AG08395 (cell line): Measurements from ENCODE around the gene CFAP43.

Experiments
- DNase-seq: peaks from one replicate; pipeline ENCODE4 v3.0.0; 2012; ENCODE audit warnings: mixed read lengths, low spot score

CFAP43 gene

DNA sequence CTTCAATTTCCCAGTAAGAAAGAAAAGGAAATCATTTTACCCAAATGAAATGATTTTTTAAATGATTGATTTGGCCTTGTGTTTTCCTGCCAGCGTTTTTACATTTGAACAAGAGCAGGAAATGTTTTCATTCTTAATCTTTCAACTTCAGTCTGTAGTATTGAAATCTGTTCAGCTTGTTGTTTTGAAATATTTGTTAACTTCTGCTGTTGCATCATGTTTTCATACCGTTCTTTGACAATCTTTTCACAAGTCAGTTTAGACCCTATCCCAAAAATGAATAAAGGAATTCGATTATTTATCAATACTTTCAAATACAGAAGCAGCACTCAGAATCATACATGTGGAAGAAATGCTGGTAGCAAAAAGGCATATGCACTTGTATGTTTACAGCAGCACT lies 102.1 kb downstream of the CFAP43 start:
- DNase-seq, result no peak

DNA sequence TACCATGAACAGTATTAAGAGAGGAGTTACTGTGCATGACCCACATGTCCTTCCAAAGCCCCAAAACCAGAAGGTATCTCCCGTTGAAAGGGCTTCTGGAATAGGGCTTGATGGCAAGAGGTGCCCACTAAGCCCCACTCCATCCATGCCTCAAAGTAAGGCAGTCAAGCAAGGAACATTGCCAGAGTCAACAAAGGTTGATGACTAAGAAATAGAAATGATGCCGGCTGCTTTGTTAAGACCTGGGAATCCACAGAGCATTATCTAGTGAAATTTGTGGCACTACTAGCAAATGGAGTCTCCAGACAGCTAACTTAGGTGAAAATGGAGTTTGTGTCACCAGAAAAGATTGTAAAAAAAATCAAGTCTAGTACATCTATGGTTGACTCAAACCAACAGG lies 104.0 kb downstream of the CFAP43 start:
- no peak for DNase-seq

DNA sequence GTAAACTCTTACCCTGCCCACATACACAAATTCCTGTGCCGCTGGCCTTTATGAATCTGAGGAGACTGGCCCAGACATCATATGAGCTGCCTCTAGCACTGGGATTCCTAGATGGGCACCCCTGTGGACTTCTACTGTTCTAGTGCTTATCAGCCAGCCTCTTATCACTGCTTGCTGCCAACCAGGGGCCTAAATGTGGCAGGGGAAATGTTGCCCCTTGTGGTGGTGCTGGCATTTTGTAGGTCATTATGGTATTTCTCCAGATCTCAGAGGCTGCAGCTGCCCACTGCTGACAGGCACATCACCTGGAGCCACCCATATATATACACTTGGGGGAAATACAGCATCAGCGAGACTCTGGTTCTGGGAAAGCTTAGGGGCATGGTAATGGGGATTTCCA lies 104.8 kb downstream of the CFAP43 start:
- no peak for DNase-seq

DNA sequence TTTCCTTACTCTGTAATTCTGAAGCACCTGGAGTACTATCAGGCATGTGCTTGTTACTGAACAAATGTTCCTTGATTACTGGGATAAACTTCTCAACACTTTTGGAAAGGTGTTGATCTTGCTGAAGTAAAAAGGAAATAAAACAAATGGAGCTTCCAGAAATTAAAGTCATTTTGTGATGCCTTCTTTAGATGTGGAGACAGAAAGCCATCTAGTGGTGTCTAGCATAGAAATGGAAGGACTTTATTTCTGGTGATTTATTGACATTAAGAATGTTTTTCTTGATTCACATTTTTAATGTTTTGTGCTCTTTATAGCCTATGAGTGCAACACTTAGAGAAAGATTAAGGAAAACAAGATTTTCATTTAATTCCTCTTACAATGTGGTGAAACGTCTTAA lies 108.8 kb downstream of the CFAP43 start:
- peak; percentile 41 for DNase-seq

DNA sequence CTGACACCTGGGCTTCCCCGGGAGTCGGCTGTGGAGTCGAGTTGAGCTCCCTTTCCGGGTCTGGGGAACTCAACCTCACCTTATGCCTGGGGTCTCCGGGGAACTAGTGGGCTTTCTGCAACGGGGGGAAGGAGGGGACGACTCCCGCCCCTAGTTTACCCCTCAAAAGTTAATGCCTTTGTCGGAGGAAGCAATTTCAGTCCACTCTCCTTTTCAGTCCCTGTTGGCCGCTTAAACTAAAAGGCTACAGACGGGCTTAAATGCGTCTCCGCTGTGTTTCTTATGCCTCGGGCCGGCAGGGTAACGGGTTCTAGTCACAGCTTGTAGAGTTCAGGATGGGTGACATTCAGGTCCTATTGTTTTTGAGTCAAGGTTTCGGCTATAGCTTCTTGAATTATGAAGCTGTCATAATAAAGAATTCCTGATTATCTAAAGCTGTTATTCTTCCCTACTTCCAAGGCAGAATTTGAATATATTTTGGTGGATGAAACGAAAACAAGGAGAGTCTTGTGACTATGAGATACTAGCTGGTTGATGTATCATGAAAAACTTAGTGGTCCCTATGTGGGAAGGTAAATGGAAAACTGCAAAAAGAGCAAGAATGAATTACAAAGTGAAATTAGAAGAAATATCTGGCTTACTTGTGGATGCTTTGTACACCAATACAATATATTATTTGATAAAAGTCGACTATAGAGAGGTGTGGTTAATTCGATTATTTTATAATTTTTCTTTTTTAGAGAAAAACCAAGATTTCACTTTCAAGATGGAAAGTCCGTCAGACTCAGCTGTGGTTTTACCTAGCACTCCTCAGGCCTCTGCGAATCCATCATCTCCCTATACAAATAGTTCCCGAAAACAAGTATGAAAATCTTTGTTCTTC lies 109.7 kb downstream of the CFAP43 start:
- DNase-seq, result no peak

DNA sequence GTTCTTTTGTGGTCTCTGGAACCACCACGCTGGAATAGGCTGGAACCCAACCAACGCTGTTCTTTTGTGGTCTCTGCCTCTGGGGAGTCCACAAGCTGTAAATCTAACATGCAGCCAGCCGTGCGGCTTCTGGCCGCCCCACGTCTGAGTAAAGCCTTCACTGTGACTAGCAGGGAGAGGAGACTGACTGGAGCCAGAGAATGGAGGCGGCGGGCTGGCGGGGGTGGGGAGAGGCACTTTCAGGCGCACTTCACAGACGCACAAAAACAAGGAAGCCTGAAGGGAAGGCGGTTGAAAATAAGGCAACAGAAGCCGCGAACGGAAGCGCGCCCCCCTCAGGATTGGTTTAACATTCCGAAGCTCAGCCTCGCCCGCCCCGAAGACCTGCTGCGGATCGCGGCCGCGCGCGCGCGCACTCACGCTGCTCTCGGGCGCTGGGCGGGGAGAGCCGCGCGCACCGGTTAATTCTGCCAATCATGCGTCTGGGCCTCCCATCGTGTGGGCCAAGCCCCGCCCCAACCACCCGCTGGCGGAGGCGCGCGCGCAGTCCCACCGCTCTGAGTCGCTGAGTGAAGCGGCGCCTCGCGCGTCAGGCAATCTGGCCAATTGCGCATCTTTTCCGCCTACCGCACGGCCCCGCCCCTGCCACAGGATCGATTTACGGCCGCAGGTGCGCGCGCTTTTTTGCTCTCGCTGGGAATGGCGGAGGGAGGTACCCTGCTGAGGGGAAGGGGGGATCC lies 110.5 kb downstream of the CFAP43 start, which contains the start of gene SFR1:
Gene SFR1 (plus strand): TSS at position 687 of the 740 bp plus-strand sequence. CDS start 13 bp downstream, at position 700.
- peak; percentile 99 for DNase-seq

DNA sequence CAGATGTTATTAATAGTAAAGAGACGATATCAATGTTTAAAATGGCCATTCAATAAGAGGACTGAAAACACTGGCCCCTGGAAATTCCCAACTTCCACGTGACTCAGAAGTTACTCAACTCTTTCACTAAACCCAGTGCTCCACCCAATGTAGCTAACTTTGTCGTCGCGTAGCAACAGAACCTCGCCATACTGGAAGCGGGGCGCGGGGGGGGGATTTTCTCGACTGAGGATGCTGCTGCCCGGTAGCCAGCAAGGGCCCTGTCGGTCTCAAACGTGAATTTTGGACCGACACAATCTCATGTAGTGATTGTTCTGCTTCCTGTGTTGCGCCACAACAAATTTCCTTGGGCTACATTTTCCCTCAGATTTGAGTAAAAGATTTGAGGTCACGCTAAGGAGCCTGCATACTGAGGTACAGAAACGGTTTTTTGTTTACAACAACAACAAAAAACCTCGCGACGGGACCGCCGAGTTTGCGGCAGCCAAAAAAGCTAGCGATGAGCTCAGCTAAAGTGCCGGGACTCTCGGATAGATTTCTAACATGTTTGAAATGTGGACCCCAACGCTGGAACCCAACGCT lies 111.2 kb downstream of the CFAP43 start:
- DNase-seq, result peak; percentile 80

DNA sequence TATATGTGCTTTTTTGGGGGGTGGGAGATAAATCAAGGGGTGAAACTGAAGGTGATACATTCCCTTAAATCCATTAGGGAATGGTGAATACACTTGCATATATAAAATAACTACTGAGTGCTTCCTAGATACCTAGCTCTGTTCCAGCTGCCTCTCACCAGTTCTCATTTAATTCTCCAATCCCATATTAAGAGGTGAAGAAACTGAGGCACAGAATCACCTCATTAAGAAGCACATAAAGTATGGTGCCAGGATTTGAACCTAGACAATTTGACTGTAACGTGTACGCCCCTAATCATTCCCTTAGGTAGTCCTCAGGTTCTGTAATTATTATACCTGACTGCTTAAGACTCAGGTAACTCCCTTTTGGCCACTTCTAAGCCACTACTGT lies 111.7 kb downstream of the CFAP43 start:
- DNase-seq, result no peak

DNA sequence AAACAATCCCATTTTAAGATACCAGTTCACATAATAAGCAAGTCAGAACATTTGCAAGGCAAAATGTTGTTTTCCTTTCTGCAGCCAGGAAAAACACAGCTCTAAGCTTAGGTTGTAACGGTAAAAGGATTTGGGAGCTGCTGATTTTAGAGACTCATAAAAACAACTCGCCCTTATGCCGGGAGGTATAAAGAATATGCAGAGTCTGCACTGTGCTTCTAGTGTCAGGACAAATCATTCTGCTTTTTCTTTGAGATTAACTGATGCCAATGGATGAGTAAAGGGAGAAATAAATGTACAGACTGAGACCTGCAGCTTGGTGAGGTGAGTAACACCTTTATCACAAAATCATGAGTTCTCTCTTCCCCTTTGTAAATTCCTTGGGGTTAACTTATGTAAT lies 112.2 kb downstream of the CFAP43 start:
- DNase-seq, result no peak

DNA sequence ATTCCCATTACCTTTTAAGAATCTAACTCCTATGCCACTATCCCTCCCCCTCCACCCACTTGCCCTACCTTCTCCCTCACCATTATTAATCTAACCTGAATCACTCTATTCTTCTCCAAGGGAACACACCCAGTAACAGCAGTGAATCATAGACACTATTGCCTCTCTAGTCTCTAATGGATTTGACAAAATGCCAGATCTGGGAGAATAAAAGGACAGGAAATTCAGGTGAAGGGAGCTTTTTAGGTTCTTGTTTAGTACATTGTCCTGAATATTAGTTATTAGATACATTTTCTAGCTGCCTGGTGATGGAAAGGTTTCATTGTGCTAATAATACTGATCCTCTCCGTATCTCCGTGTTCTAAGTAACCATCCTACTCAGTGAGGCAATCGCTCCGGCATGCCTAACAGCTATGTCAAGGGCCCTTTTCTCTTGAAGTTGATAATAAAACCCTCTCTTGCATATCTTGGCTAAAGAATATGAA lies 114.3 kb downstream of the CFAP43 start:
- DNase-seq, result no peak

DNA sequence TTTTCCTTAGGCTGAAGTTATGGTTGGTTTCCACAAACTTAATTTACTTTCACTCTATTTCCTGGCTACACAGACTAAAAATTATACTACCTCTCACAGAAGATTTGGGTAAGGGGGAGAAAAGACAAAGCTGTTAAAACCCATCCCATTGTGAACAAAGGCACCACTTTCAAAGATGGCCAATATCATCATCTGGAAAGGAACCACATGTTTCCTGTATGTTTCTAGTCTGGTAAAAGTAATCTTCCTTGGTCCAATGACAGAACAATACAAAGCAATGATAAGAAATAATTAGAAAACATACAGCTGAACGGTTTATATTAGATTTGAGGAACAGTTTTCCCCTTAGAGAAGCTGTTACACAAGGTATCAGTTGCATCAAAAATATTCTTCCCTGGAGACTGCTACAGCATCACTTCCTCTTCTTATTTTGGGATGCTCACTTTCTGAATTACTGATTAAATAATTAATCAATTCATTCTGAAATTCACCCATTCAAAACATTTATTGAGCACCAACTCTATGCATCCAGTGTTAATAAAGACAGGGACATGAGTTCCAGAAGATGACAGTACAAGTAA lies 118.7 kb downstream of the CFAP43 start:
- no peak for DNase-seq

DNA sequence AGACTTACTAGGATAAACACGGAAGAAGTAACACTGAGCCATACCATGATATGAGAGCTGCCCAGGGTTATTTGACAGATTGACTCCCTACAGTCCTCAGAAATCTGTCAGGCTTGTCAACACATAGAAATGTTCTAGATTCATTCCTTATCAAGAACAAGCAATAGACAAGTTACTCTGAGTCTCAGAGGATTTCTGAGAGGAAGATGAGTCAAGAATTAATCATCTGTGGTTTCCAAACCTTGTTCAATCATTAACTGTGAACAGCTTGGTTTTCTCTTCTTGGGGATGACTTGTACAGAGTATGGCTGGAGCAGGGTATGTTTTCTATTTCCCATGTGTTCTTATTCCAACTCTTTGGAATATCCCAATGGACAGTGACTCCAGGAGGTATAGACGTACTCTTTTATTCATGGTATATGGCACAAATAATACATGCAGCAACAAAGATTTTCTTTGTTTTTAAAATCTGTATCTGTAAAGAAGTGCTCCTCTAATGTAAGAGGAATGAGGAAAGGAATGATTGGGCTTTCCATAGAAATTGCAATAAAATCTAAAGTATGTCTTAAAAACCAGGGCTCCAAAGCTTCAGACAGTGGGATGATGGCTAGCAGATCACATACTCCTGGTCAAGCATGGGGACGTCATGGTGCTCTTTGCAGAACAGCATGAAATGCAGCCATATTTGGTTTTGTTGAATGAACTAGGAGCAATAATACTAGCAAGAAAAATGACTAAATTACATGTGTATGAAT lies 122.1 kb downstream of the CFAP43 start:
- peak; percentile 70 for DNase-seq

DNA sequence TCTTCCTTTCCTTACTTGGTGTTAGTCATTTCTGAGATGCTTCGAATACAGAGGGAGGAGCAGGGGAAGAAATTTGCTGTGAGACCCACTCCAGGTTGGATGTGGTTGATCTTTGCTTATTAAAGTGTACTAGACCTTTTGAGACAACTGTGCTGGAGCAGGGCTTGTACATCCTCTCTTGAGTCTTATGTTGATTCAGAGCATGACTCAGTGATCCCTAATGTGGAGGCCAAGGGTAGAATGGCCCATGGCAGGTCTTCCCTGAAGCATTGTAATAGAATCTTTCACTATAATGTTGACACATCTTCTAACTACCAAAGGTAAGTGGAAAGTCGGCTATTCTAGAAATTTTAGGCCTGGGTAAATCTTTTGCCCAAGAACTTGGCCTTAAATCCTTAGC lies 127.2 kb downstream of the CFAP43 start:
- DNase-seq, result no peak

DNA sequence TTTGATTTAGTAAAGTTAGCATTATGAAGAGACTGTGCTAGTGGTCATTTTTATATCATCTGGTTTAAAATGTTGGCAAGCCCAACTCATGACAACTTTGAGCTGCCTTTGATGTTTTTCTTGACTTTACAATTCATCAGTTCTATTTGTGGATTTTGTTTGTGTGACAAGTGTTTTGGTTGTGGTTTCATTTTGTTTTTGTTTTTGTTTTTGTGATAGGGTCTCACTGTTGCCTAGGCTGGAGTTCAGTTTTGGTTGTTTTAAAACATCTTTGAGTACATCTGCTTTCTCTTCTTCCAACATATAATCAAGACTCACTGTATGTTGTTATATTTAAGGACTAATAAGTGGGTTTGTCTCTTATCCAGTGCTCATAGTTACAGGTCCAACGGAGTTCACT lies 127.7 kb downstream of the CFAP43 start:
- DNase-seq, result no peak

DNA sequence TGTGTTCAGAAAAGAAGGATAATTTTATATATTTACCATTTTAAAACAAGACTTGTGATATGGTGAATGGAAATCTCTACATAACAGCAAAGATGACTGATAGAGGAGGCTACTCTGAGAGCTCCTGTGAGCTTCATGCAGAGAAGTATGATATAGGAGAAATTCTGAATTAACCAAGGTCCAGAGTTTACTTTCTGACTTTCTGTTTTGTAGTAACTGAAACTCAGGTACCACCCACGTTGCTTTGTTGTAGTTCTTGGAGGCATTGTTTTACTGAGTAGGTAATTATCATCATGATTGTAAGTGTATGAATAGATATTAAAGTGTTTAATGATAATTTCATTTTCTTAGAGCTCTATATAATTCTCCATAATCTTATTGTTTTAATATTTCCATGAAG lies 128.2 kb downstream of the CFAP43 start:
- DNase-seq, result no peak

DNA sequence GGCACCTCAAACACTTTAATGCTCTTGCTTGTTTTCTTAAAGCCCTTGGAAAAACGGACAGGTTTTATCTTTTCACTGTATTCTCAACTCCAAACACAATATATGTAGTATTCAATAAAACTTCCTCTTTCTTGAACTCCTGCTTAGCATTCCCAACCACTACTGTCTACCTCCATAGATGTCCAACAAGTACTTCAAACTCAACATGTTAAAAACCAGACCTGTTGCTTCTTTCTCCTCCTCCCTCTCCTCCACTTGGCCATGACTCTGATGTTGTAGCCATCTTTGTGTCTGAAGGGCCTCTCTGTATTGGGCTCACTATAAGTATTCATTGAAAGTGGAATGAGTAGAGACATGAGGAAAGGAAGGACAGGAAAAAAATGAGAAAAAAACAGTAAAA lies 130.3 kb downstream of the CFAP43 start:
- no peak for DNase-seq

DNA sequence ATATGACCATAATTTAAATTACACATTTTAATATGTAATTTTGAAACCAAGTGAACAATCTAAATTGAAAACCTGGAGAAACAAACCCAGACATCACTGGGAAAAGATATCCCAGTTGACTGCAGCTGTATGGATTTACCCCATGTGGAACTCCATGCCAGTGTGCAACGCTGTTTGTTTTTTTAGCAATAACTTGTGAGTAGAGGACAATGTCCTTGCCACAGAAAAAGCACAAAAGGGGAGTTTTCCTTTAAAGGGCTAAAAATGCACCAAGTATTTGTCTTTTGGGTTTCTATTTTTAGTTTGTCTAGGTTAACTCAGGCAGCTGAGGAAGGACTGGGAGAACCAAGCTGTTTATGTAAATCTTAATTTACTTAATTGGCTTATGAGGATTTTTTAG lies 131.4 kb downstream of the CFAP43 start:
- DNase-seq, result no peak

DNA sequence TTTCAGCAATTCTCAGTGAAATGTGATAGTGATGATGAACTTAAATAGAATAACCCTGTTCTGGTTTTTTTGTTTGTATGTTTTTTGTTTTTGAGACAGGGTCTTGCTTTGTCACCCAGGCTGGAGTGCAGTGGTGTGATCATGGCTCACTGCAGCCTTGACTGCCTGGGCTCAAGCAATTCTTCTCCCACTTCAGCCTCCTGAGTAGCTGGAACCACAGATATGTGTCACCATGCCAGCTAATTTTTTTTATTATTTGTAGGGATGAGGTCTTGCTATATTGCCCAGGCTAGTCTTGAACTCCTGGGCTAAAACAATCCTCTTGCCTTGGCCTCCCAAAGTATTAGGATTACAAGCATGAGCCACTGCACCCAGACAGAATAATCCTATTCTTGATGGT lies 132.2 kb downstream of the CFAP43 start:
- DNase-seq, result no peak

DNA sequence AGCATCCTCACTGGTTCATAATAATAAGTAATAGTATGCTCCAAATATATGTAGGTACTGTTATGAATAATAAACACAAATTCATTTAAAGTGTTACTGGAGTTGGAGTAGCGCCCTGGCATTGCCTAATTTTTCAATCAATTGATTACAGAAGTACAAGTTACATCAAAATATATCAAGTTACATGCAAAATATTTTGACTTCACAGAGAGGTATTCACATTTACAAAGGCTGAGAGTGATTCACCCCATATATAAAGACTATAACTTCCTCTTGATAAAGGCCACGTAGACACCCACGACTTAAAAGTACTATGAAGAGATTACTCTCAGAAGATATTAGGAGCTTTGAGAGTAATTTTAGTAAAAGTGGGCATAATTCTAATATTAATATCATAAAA lies 132.9 kb downstream of the CFAP43 start:
- DNase-seq, result no peak

DNA sequence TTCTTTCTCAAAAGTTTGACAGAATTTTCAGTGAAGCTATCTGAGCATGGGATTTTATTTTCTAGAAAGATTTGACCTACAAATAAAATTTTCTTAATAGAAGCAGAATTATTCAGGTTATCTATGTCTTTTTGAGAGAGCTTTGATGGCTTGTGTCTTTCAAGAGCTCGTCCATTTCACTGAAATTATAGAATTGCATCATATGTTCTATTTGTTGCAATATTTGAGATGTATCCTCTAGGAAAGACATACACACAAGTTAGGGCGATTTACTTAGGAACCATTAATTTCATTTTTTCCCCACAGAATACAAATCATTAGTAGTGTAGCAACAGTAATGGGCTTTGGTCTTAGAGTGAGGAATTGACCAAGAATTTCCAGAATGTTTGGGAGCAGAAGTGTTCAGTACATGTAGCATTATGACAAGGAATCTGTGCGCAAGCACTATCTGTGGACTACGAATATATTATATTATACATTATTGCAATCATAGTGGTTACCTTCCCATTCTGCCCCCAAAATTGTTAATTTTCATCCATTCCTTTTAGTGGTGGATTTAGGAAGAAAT lies 133.7 kb downstream of the CFAP43 start:
- DNase-seq, result no peak

DNA sequence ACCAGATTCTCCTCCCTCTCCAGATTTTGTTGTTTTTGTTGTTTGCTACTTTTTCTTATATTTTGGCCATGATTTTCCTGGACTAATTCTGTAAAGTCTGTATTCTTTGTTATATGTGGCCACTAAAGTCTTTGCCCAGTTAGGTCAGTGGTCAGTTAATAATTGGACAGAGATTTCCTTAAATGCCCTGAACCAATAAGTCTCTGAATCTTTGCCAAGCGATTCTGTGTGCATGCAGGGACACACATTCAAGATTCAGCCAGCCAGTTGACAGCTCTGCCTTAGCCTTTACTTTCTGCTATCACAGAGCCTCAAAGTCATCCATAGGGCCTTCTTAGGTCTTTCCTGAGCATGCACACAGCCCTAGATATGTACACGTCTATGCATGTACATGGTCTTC lies 135.5 kb downstream of the CFAP43 start:
- DNase-seq, result no peak
